GM12872 (cell line): Measurements from ENCODE around the gene GTF3C2.

Experiments used
- TF ChIP-seq, protein P1 (sequence below): IDR thresholded peaks from 3 replicates; pipeline ENCODE4 v1.5.1; 2011; ENCODE audit warnings: low read depth, mild to moderate bottlenecking, low read length, moderate library complexity; ENCODE audit not compliant: insufficient read depth

The GTF3C2 gene

DNA sequence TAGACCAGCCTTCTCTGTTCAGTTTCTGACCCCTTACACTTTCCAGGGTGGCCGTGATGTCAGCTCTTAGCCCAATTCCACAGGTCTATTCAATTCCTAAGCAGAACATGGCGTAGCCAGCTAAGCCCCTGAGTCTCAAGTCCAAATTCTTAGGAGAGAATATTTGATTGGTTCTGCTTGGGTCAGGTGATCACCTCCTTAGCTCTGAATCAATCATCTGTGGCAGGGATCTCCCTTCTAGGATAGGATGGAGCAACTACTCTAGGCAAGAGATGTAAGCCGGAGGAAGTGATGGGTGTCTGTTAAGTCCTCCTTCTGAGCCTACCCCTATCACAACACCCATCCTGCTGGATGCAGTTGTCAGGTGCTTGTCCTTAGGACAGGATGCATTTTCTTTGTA is 59.4 kb downstream of the GTF3C2 start:
- TF ChIP-seq, protein P1, sequence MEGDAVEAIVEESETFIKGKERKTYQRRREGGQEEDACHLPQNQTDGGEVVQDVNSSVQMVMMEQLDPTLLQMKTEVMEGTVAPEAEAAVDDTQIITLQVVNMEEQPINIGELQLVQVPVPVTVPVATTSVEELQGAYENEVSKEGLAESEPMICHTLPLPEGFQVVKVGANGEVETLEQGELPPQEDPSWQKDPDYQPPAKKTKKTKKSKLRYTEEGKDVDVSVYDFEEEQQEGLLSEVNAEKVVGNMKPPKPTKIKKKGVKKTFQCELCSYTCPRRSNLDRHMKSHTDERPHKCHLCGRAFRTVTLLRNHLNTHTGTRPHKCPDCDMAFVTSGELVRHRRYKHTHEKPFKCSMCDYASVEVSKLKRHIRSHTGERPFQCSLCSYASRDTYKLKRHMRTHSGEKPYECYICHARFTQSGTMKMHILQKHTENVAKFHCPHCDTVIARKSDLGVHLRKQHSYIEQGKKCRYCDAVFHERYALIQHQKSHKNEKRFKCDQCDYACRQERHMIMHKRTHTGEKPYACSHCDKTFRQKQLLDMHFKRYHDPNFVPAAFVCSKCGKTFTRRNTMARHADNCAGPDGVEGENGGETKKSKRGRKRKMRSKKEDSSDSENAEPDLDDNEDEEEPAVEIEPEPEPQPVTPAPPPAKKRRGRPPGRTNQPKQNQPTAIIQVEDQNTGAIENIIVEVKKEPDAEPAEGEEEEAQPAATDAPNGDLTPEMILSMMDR = no peak

DNA sequence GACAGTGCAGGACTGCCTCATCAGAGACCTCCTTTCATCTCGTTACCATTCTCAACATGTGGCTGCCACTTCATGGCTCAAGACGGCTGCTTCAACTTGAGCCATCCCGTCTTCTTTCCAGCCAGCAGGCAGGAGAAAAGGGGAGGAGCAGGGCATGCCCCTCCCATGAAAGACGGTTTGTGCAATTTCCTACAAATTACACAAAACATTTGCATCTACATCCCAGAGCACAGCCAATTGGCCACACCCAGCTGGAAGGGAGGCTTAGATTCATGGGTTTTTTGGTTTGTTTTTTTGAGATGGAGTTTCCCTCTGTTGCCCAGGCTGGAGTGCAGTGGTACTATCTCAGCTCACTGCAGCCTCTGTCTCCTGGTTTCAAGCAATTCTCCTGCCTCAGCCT is 60.1 kb downstream of the GTF3C2 start:
- TF ChIP-seq, protein P1 = no peak

DNA sequence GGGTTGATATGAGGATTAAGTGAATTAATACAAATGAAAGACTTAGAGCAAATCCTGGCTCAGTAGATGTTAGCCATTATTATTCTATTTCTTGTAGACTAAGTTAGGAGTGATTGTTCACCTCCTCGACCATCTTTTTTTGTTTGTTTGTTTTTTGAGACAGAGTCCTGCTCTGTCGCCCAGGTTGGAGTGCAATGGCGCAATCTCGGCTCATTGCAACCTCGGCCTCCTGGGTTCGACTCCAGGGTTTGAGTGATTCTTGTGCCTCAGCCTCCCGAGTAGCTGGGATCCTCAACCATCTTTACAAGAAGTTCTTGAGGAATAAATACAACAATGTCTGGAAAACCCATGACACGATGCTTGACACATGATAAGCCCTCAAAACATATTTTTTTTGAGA is 61.6 kb downstream of the GTF3C2 start:
- TF ChIP-seq, protein P1 = no peak

DNA sequence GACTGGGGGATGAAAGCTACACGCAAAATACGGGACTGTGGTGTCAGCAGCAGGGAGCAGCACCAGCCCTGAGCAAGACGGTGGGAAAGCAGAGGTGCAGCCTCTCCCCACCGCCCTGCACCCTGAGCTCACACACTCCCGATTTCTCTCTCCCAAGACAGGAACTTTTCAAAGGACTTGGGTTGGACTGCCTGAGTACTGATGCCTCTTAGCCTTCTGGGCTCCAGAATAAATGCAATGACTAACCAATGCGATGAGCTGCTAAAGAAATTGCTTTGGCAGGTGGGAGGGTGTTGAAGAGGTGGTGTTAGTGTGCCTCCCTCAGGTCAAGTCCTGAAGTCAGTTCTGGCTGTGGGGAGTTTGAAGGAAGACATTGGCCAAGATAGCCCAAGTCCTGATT is 64.7 kb downstream of the GTF3C2 start:
- TF ChIP-seq, protein P1 = no peak

DNA sequence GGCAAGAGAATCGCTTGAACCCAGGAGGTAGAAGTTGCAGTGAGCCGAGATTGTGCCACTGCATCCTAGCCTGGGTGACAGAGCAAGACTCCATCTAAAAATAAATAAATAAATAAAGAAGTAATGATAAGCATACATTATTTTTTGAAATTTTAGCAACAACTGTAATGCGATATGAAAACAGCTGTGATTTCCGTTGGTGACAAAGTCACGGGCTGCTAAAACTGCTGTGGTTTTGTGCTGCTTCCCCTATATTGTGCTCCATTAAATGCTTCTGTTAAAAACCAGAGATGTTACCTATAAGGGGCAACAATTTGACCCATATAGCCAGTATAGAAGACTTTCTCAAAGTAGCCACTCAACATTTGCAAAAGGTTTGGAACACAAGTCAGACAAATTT is 66.0 kb downstream of the GTF3C2 start:
- TF ChIP-seq, protein P1 = no peak

DNA sequence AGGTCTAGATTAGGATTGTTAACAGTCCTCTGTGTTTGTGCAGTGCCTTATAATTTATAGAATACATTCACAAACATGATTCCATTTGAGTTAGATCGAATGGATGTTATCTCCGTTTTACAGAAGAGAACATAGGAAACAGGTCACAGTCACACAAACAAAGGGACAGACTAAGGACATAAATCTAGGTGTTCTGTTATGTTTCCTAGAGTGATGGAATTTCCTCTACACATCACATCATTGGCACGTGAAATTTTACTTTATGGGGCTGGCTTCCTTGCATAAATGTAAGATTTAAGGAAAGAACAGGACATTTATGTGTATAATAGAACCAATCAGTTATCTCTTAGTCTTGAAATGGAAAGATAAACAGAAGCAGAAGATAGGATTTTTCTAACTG is 68.0 kb downstream of the GTF3C2 start:
- TF ChIP-seq, protein P1 = no peak

DNA sequence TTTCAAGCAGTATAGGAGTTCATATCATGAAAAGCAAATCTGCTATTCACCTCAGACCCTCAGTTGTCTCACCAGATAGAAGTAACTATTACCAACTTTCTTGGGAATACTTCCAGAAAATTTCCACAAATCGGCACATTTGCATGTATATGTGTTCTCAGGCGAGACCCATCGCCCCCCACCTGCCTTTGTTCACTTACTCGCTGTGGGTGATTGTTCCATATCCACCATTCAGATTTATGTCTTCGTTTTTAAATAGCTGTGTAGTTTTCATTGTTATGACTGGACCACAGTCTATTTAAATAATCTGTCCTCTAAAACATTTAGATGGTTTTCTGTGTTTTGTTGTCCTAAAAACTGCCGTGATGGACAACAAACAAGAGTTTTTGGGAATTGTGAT is 71.1 kb downstream of the GTF3C2 start:
- TF ChIP-seq, protein P1 = no peak

DNA sequence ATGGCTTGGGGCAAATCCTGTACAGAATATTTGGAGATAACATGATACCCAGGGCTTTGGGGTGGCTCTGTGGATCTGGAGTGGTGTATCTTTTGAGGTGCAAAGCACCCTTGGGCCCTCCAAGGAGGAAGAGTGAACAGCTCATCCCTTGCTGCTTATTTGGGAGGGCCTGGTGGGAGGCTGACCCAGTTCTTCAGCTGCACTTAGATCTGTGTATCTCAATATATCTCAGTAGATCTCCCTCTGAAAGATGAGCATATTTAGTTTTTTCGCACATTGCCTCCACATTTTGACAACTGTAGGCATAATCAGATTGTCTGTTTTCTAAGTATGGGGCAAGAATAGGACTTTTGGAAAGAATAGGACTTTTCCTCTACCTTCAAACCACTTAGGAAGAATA is 71.6 kb downstream of the GTF3C2 start:
- TF ChIP-seq, protein P1 = no peak
